HepG2 (cell line): Measurements from ENCODE around the gene CTDP1. TPM values are rescaled to one million over a fixed set of nuclear protein-coding genes. Genes with fewer than 3 reads are reported as not detected.

ENCODE experiments used
- ATAC-seq: fragments of 200-7000 bp; cut with Tn5 transposase; 3 replicates; pipeline ENCODE4 v1.9.1; 2020; ENCODE audit warnings: mild to moderate bottlenecking, moderate library complexity
- BruUV-seq: library from RNA; stranded (reverse); fragments of 400-500 nt; replicated peaks from 2 replicates; lab custom pipeline; 2021; lab: Mats Ljungman, UMichigan
- CTCF ChIA-PET: fragments of 300-600 bp; formaldehyde crosslinking; extraction: SDS; loops from one replicate; lab custom pipeline; 2021; ENCODE audit warnings: low total read pairs, inconsistent platforms, low intra/inter-chr PET ratio; lab: Yijun Ruan, JAX
- POLR2A ChIA-PET: fragments of 350-600 bp; sonication (Branson Sonifier 250); formaldehyde crosslinking; loops from one replicate; lab custom pipeline; 2020; ENCODE audit warnings: antibody characterized with exemption, inconsistent platforms; lab: Yijun Ruan, JAX
- DNase-seq: peaks from one replicate; pipeline ENCODE4 v3.0.0-alpha.2; 2015; ENCODE audit warnings: low spot score
- FAIRE-seq: peaks from 3 replicates; lab custom pipeline; 2011; peaks lifted over from hg19 to GRCh38; lab: Jason Lieb, UNC
- H2AFZ ChIP-seq: one replicate; pipeline ENCODE4 v1.6.1; 2011; ENCODE audit warnings: low read length, inconsistent platforms
- H3K27ac ChIP-seq: fragments of 300-600 bp; 3 replicates; pipeline ENCODE4 v1.8.0; 2011; ENCODE audit warnings: mixed run types, mild to moderate bottlenecking, mixed read lengths, low read length, inconsistent platforms; ENCODE audit not compliant: insufficient read depth; ENCODE audit errors: extremely low read length
- H3K27me3 ChIP-seq, 2 experiments: fragments of 200-600 bp in 1 of 2; 2 replicates in 1 of 2; 3 replicates in 1 of 2; pipeline versions ENCODE4 v1.6.0 to v1.8.0; 2011; ENCODE audit warnings: low read length in 2 of 2, mild to moderate bottlenecking in 2 of 2, moderate library complexity in 2 of 2, inconsistent platforms in 1 of 2; ENCODE audit not compliant: insufficient read depth in 2 of 2, control insufficient read depth in 1 of 2
- H3K36me3 ChIP-seq, 2 experiments: fragments of 200-600 bp in 1 of 2; replicated peaks in 1 of 2; 2 replicates in 1 of 2; 3 replicates in 1 of 2; pipeline versions ENCODE4 v1.5.1 to v1.8.0; 2011; ENCODE audit warnings: low read length in 2 of 2, inconsistent platforms in 1 of 2; ENCODE audit not compliant: insufficient read depth in 2 of 2, control insufficient read depth in 1 of 2
- H3K4me1 ChIP-seq: 2 replicates; pipeline ENCODE4 v1.5.1; 2012; ENCODE audit warnings: low read length, inconsistent platforms; ENCODE audit not compliant: insufficient read depth
- H3K4me2 ChIP-seq: 2 replicates; pipeline ENCODE4 v1.6.0; 2011; ENCODE audit warnings: low read depth, low read length, inconsistent platforms
- H3K4me3 ChIP-seq, 3 experiments: fragments of 200-600 bp in 1 of 3; sonication (generic), shearing (Covaris generic) in 1 of 3; replicated peaks in 1 of 3; 2 replicates each; pipeline ENCODE4 v1.5.1; 2011 to 2016; ENCODE audit warnings: low read length in 3 of 3, inconsistent platforms in 2 of 3, low read depth in 2 of 3, mild to moderate bottlenecking in 2 of 3, control low read depth in 1 of 3, mixed read lengths in 1 of 3; ENCODE audit not compliant: insufficient read depth in 1 of 3
- H3K79me2 ChIP-seq: one replicate; pipeline ENCODE4 v1.6.1; 2011; ENCODE audit warnings: low read length, inconsistent platforms; ENCODE audit not compliant: insufficient read depth
- H3K9ac ChIP-seq: 2 replicates; pipeline ENCODE4 v1.6.0; 2011; ENCODE audit warnings: mild to moderate bottlenecking, low read depth, low read length, inconsistent platforms; ENCODE audit not compliant: insufficient read depth
- H3K9me3 ChIP-seq: 2 replicates; pipeline ENCODE4 v1.5.1; 2012; ENCODE audit warnings: mild to moderate bottlenecking, low read length
- H4K20me1 ChIP-seq: 2 replicates; pipeline ENCODE4 v1.6.0; 2011; ENCODE audit warnings: inconsistent platforms, mild to moderate bottlenecking, low read length, moderate library complexity; ENCODE audit not compliant: insufficient read depth
- FOXA3 ChIP-seq: IDR thresholded peaks from 2 replicates; pipeline ENCODE4 v1.6.1; 2016; ENCODE audit warnings: missing genetic modification reagents, missing compliant biosample characterization
- IKZF5 ChIP-seq: IDR thresholded peaks from 2 replicates; pipeline ENCODE4 v1.6.1; 2018; ENCODE audit warnings: missing genetic modification reagents, mild to moderate bottlenecking, missing compliant biosample characterization
- NR1H2 ChIP-seq: sonication (generic); formaldehyde crosslinking; IDR thresholded peaks from 2 replicates; pipeline ENCODE4 v1.8.1; 2022; ENCODE audit warnings: low read depth, missing genetic modification reagents, borderline replicate concordance
- SOX5 ChIP-seq: IDR thresholded peaks from 2 replicates; pipeline ENCODE4 v1.6.1; 2016; ENCODE audit warnings: borderline replicate concordance
- SRSF1 ChIP-seq: fragments of 200-400 bp; formaldehyde crosslinking; optimal IDR thresholded peaks from 2 replicates; pipeline ENCODE3; 2017; ENCODE audit warnings: mild to moderate bottlenecking, low read depth, low read length, moderate library complexity
- TBL1XR1 ChIP-seq: fragments of 150-350 bp; IDR thresholded peaks from 2 replicates; pipeline ENCODE4 v1.6.1; 2014; ENCODE audit warnings: borderline replicate concordance, low read length; ENCODE audit not compliant: partially characterized antibody
- ZNF503 ChIP-seq: sonication (generic); formaldehyde crosslinking; IDR thresholded peaks from 2 replicates; pipeline ENCODE4 v1.4.0; 2020; ENCODE audit warnings: missing genetic modification reagents
- ZNF674 ChIP-seq: sonication (generic); formaldehyde crosslinking; IDR thresholded peaks from 2 replicates; pipeline ENCODE4 v1.5.0; 2020; ENCODE audit warnings: low read depth, mild to moderate bottlenecking, missing genetic modification reagents
- ZNF710 ChIP-seq: sonication (generic); formaldehyde crosslinking; IDR thresholded peaks from 2 replicates; pipeline ENCODE4 v1.5.0; 2020; ENCODE audit warnings: mild to moderate bottlenecking, missing genetic modification reagents, borderline replicate concordance
- ZNF724P ChIP-seq: sonication (generic); formaldehyde crosslinking; IDR thresholded peaks from 2 replicates; pipeline ENCODE4 v1.8.0; 2022; ENCODE audit warnings: missing genetic modification reagents, borderline replicate concordance
- WGBS: methylation state at CpG from one replicate; pipeline ENCODE4 v1.1.6; 2017; ENCODE audit warnings: low lambda C conversion rate; 5-methylcytosine and 5-hydroxymethylcytosine counted together
- in situ Hi-C: cut with HindIII; loops from 2 replicates; pipeline ENCODE4 v1.10.0; 2017; ENCODE audit warnings: low pct_unique_long_range_greater_than_20kb; ENCODE audit not compliant: extremely low pct_ligation_motif_present
- intact Hi-C: fragments of 100-400 bp; cut with micrococcal nuclease; formaldehyde crosslinking; loops from one replicate; pipeline ENCODE4 v1.10.0; 2022; ENCODE audit not compliant: unreplicated experiment
- polyA plus RNA-seq, 8 experiments: library from polyadenylated mRNA; depleted of rRNA in 3 of 8; stranded (reverse) in 7 of 8; unstranded in 1 of 8; fragments of >200 nt; fragmentation: Illumina TruSeq in 4 of 8; extraction: Trizol in 4 of 8; gene quantifications; 2 replicates each; pipeline versions ENCODE4 v1.2.1 to v1.2.3, GENCODE V29; 2011 to 2016; ENCODE audit warnings: low read depth in 4 of 8, missing spikeins in 1 of 8, mixed read lengths in 1 of 8; ENCODE audit not compliant: insufficient read depth in 1 of 8
- total RNA-seq, 5 experiments: library from RNA; depleted of rRNA; stranded (reverse); fragments of >200 nt; fragmentation: Illumina TruSeq; extraction: Trizol; gene quantifications; 2 replicates each; pipeline ENCODE4 v1.2.3, GENCODE V29; 2016; ENCODE audit warnings: low read depth in 1 of 5
- TF ChIP-seq, protein P1 (sequence below): sonication (generic); formaldehyde crosslinking; IDR thresholded peaks from 2 replicates; pipeline ENCODE4 v1.9.0; 2021; ENCODE audit warnings: missing genetic modification reagents, borderline replicate concordance

CTDP1 gene
- total and polyA plus RNA-seq, 2 of the 13 experiments (the other 11 are each of a cell fraction or from before 2014, with no cell fraction given), result 6.9 to 11.0 TPM

- BruUV-seq, result no TSS peak
- FAIRE-seq (no peak), ATAC-seq (no peak), DNase-seq (no peak)
- Histone ChIP-seq H3K4me1 (no peaks in the 10 kb centered on the region), H3K79me2 (no peaks in the 10 kb centered on the region), H2AFZ (no peak overlapping the region), H3K36me3 (peaks cover 3 to 33% of the 10 kb centered on the region in 2 experiments; a peak in 3 of 5 replicates), H4K20me1 (no peaks in the 10 kb centered on the region), H3K4me3 (no peak overlapping the region), H3K9ac (no peak overlapping the region), H3K4me2 (no peak overlapping the region), H3K27me3 (no peaks in the 10 kb centered on the region; a peak in 1 of 5 replicates), H3K27ac (no peak overlapping the region), H3K9me3 (no peaks in the 10 kb centered on the region)
- intact Hi-C loops (no loop called here), in situ Hi-C loops (no loop called here)
- POLR2A ChIA-PET, result no interaction called here
- CTCF ChIA-PET, result no interaction called here
- WGBS, result 96% methylated on average over 4 of the region's 4 CpGs
- no peak for TF ChIP-seq ZNF503 (CRISPR knock-in tag)
These were observed 62.5 kb downstream of the CTDP1 start for GRCh38 chr18:79742076-79742475.

- WGBS, result 91% methylated on average over 12 of the region's 14 CpGs
- H4K20me1 ChIP-seq, result no peaks in the 10 kb centered on the region
- no peak for DNase-seq
- H3K9me3 ChIP-seq, result no peaks in the 10 kb centered on the region
- in situ Hi-C loops (no loop called here), intact Hi-C loops (no loop called here)
- CTCF ChIA-PET, result no interaction called here
- no peaks in the 10 kb centered on the region for H3K27me3 ChIP-seq
- POLR2A ChIA-PET, result no interaction called here
- no peak; the same call in 2 of the 3 replicates for ATAC-seq
- H3K27ac ChIP-seq, result no peak overlapping the region
- no TSS peak for BruUV-seq
- no peak overlapping the region for H3K9ac ChIP-seq
- no peaks in the 10 kb centered on the region for H3K79me2 ChIP-seq
- H3K4me2 ChIP-seq, result no peak overlapping the region
- no peaks in the 10 kb centered on the region for H3K4me1 ChIP-seq
- no peak for FAIRE-seq
- H2AFZ ChIP-seq, result no peak overlapping the region
- H3K36me3 ChIP-seq, result peaks cover 5 to 30% of the 10 kb centered on the region in 2 experiments; a peak in 4 of 5 replicates
- no peak overlapping the region for H3K4me3 ChIP-seq
- TF ChIP-seq FOXA3 (CRISPR knock-in tag) (no peak), ZNF674 (CRISPR knock-in tag) (no peak), TBL1XR1 (no peak), NR1H2 (CRISPR knock-in tag) (no peak), ZNF724P (CRISPR knock-in tag) (no peak), IKZF5 (no peak), SRSF1 (no peak), SOX5 (CRISPR knock-in tag) (no peak), ZNF710 (CRISPR knock-in tag) (no peak)
- TF ChIP-seq, protein P1, sequence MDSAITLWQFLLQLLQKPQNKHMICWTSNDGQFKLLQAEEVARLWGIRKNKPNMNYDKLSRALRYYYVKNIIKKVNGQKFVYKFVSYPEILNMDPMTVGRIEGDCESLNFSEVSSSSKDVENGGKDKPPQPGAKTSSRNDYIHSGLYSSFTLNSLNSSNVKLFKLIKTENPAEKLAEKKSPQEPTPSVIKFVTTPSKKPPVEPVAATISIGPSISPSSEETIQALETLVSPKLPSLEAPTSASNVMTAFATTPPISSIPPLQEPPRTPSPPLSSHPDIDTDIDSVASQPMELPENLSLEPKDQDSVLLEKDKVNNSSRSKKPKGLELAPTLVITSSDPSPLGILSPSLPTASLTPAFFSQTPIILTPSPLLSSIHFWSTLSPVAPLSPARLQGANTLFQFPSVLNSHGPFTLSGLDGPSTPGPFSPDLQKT, result no peak
These were observed 65.0 kb downstream of the CTDP1 start for GRCh38 chr18:79744625-79745024.
